WTC11 (cell line): ENCODE results near the gene AMMECR1. TPM values are rescaled to one million over a fixed set of nuclear protein-coding genes. Genes with fewer than 3 reads are reported as not detected.

Source experiments
- ATAC-seq: fragments of 200-7000 bp; cut with Tn5 transposase; 2 replicates; pipeline ENCODE4 v1.10.0; 2021; ENCODE audit warnings: mild to moderate bottlenecking, moderate library complexity
- CTCF ChIA-PET: fragments of 300-600 bp; sonication (Branson Sonifier 250); formaldehyde crosslinking; loops from one replicate; lab custom pipeline; 2021; ENCODE audit warnings: antibody characterized with exemption; lab: Charles Lee
- POLR2A ChIA-PET: fragments of 350-600 bp; sonication (Branson Sonifier 250); formaldehyde crosslinking; loops from one replicate; lab custom pipeline; 2021; ENCODE audit warnings: antibody characterized with exemption; lab: Charles Lee
- DNase-seq: peaks from one replicate; pipeline ENCODE4 v3.0.0; 2021; ENCODE audit warnings: low spot score
- H3K27ac Mint-ChIP-seq: 2 replicates; pipeline ENCODE4 v1.8.0; 2021; ENCODE audit warnings: mixed read lengths
- H3K27me3 Mint-ChIP-seq: 2 replicates; pipeline ENCODE4 v1.8.0; 2021; ENCODE audit warnings: low read depth, mild to moderate bottlenecking, moderate library complexity, mixed read lengths
- H3K36me3 Mint-ChIP-seq: 2 replicates; pipeline ENCODE4 v1.8.0; 2021; ENCODE audit warnings: mixed read lengths
- H3K4me1 Mint-ChIP-seq: 2 replicates; pipeline ENCODE4 v1.8.0; 2022; ENCODE audit warnings: mixed read lengths
- H3K4me3 Mint-ChIP-seq: 2 replicates; pipeline ENCODE4 v1.8.0; 2021; ENCODE audit warnings: mild to moderate bottlenecking, moderate library complexity, mixed read lengths
- H3K9me3 Mint-ChIP-seq: 2 replicates; pipeline ENCODE4 v1.8.0; 2021; ENCODE audit warnings: mixed read lengths
- CBFB ChIP-seq: sonication (generic); formaldehyde crosslinking; IDR thresholded peaks from 2 replicates; pipeline ENCODE4 v1.8.1; 2022; ENCODE audit warnings: mild to moderate bottlenecking, low read depth, missing genetic modification reagents
- ERG ChIP-seq: fragments of 250-450 bp; sonication (Bioruptor Pico); IDR thresholded peaks from 2 replicates; pipeline ENCODE4 v1.8.0; 2021; ENCODE audit warnings: mild to moderate bottlenecking
- ESRRA ChIP-seq: sonication (generic); formaldehyde crosslinking; IDR thresholded peaks from 2 replicates; pipeline ENCODE4 v1.8.1; 2022; ENCODE audit warnings: mild to moderate bottlenecking, missing genetic modification reagents, borderline replicate concordance
- FOXP1 ChIP-seq: sonication (generic); formaldehyde crosslinking; IDR thresholded peaks from 2 replicates; pipeline ENCODE4 v1.8.0; 2022; ENCODE audit warnings: missing genetic modification reagents, mild to moderate bottlenecking, moderate library complexity, borderline replicate concordance
- HMGA2 ChIP-seq: fragments of 250-450 bp; sonication (Bioruptor Pico); IDR thresholded peaks from 2 replicates; pipeline ENCODE4 v1.4.0; 2021; ENCODE audit warnings: mild to moderate bottlenecking, moderate library complexity
- JAZF1 ChIP-seq: fragments of 250-450 bp; sonication (Bioruptor Pico); IDR thresholded peaks from 2 replicates; pipeline ENCODE4 v1.9.0; 2021; ENCODE audit warnings: moderate library complexity, mild to moderate bottlenecking, inconsistent platforms
- JUN ChIP-seq: sonication (generic); formaldehyde crosslinking; IDR thresholded peaks from 2 replicates; pipeline ENCODE4 v1.8.0; 2023; ENCODE audit warnings: mild to moderate bottlenecking, missing genetic modification reagents
- NFE2L1 ChIP-seq: sonication (generic); formaldehyde crosslinking; IDR thresholded peaks from 2 replicates; pipeline ENCODE4 v1.8.1; 2023; ENCODE audit warnings: missing genetic modification reagents
- NR2C2 ChIP-seq: sonication (generic); formaldehyde crosslinking; IDR thresholded peaks from 2 replicates; pipeline ENCODE4 v1.8.0; 2022; ENCODE audit warnings: mild to moderate bottlenecking, missing genetic modification reagents
- NR3C1 ChIP-seq: sonication (generic); formaldehyde crosslinking; conservative IDR thresholded peaks from 2 replicates; pipeline ENCODE4 v1.8.1; 2023; ENCODE audit warnings: low read depth, mild to moderate bottlenecking, missing genetic modification reagents
- OVOL2 ChIP-seq: fragments of 250-450 bp; sonication (Bioruptor Pico); IDR thresholded peaks from 2 replicates; pipeline ENCODE4 v1.9.0; 2021; ENCODE audit warnings: mild to moderate bottlenecking, borderline replicate concordance
- TEAD4 ChIP-seq: sonication (generic); formaldehyde crosslinking; IDR thresholded peaks from 2 replicates; pipeline ENCODE4 v1.8.0; 2022; ENCODE audit warnings: mild to moderate bottlenecking, missing genetic modification reagents
- TP53 ChIP-seq: sonication (generic); formaldehyde crosslinking; IDR thresholded peaks from 2 replicates; pipeline ENCODE4 v1.8.1; 2023; ENCODE audit warnings: mild to moderate bottlenecking, missing genetic modification reagents
- USF1 ChIP-seq: sonication (generic); formaldehyde crosslinking; IDR thresholded peaks from 2 replicates; pipeline ENCODE4 v1.8.0; 2022; ENCODE audit warnings: mild to moderate bottlenecking, missing genetic modification reagents
- ZNF263 ChIP-seq: sonication (generic); formaldehyde crosslinking; IDR thresholded peaks from 2 replicates; pipeline ENCODE4 v1.8.1; 2022; ENCODE audit warnings: low read depth, mild to moderate bottlenecking, moderate library complexity, missing genetic modification reagents
- ZNF317 ChIP-seq: sonication (generic); formaldehyde crosslinking; IDR thresholded peaks from 2 replicates; pipeline ENCODE4 v1.8.1; 2023; ENCODE audit warnings: low read depth, mild to moderate bottlenecking, moderate library complexity, missing genetic modification reagents, borderline replicate concordance
- ZNF423 ChIP-seq: fragments of 250-450 bp; sonication (Bioruptor Pico); IDR thresholded peaks from 2 replicates; pipeline ENCODE4 v2.1.2; 2022; ENCODE audit warnings: mild to moderate bottlenecking, moderate library complexity
- total RNA-seq: library from RNA; stranded (reverse); gene quantifications from 3 replicates; pipeline ENCODE4 v1.2.3, GENCODE V29; 2021
- TF ChIP-seq, protein P1 (sequence below): sonication (generic); formaldehyde crosslinking; IDR thresholded peaks from 2 replicates; pipeline ENCODE4 v1.8.0; 2022; ENCODE audit warnings: missing genetic modification reagents
- TF ChIP-seq, protein P2 (sequence below): sonication (generic); formaldehyde crosslinking; IDR thresholded peaks from 2 replicates; pipeline ENCODE4 v1.8.0; 2022; ENCODE audit warnings: mild to moderate bottlenecking, missing genetic modification reagents
- TF ChIP-seq, protein P3 (sequence below): sonication (generic); formaldehyde crosslinking; IDR thresholded peaks from 2 replicates; pipeline ENCODE4 v1.8.1; 2023; ENCODE audit warnings: mild to moderate bottlenecking, missing genetic modification reagents
- TF ChIP-seq, protein P4 (sequence below): fragments of 250-450 bp; sonication (Bioruptor Pico); IDR thresholded peaks from 2 replicates; pipeline ENCODE4 v1.9.0; 2021; ENCODE audit warnings: moderate library complexity, mild to moderate bottlenecking, inconsistent platforms, borderline replicate concordance
- TF ChIP-seq, protein P5 (sequence below): sonication (generic); formaldehyde crosslinking; IDR thresholded peaks from 2 replicates; pipeline ENCODE4 v1.8.0; 2023; ENCODE audit warnings: missing genetic modification reagents

Gene AMMECR1
- total RNA-seq, 1 experiment from 2014 or later, result 18.1 TPM

DNA sequence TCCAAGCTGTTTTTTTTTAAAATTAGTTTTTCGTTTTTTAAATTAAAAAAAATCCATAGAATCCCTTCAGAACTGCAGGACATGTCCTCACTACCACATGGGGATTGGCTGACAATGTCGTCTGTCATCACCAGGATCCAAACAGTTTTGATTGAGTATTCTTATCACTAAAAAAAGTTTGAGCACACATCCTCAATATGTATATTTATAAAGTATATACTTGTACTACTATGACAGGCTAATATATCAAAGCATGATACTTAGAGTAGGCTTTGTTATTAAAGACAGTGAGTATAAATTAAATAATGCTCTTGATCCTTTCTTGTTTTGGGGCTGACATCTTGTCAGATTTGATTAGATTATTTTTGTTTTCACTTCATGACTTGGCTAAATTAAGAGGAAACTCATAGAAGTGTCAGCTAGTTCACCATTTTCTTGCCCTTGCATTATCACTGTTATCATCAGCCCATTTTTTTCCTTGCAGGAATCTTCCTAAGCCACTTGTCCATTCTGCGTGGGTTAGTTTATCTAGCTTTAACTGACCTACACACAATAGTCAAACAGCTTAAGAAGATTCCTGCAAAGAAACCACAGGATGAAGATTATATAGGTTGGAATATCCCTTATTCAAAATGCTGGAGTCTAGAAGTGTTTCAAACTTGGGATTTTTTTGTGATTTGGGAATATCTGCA lies 92.8 kb downstream of the AMMECR1 start (continued):
- TF ChIP-seq HMGA2 (no peak), CBFB (CRISPR knock-in tag) (no peak), NR3C1 (CRISPR knock-in tag) (no peak), TEAD4 (CRISPR knock-in tag) (no peak), ERG (no peak)
- TF ChIP-seq, protein P1, sequence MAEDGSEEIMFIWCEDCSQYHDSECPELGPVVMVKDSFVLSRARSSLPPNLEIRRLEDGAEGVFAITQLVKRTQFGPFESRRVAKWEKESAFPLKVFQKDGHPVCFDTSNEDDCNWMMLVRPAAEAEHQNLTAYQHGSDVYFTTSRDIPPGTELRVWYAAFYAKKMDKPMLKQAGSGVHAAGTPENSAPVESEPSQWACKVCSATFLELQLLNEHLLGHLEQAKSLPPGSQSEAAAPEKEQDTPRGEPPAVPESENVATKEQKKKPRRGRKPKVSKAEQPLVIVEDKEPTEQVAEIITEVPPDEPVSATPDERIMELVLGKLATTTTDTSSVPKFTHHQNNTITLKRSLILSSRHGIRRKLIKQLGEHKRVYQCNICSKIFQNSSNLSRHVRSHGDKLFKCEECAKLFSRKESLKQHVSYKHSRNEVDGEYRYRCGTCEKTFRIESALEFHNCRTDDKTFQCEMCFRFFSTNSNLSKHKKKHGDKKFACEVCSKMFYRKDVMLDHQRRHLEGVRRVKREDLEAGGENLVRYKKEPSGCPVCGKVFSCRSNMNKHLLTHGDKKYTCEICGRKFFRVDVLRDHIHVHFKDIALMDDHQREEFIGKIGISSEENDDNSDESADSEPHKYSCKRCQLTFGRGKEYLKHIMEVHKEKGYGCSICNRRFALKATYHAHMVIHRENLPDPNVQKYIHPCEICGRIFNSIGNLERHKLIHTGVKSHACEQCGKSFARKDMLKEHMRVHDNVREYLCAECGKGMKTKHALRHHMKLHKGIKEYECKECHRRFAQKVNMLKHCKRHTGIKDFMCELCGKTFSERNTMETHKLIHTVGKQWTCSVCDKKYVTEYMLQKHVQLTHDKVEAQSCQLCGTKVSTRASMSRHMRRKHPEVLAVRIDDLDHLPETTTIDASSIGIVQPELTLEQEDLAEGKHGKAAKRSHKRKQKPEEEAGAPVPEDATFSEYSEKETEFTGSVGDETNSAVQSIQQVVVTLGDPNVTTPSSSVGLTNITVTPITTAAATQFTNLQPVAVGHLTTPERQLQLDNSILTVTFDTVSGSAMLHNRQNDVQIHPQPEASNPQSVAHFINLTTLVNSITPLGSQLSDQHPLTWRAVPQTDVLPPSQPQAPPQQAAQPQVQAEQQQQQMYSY (CRISPR knock-in tag), result no peak
- TF ChIP-seq, protein P2, sequence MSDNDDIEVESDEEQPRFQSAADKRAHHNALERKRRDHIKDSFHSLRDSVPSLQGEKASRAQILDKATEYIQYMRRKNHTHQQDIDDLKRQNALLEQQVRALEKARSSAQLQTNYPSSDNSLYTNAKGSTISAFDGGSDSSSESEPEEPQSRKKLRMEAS (CRISPR knock-in tag), result no peak

GRCh38 chrX:110222497-110223257 lies 95.2 kb downstream of the AMMECR1 start:
- ChIA-PET POLR2A (no interaction called here), CTCF (no interaction called here)
- no peak for DNase-seq
- ATAC-seq, result no peak
- Mint-ChIP-seq H3K4me3 (no peak overlapping the region), H3K4me1 (peaks cover 6% of the 10 kb centered on the region; the same call in 1 of the 2 replicates), H3K27me3 (no peaks in the 10 kb centered on the region), H3K9me3 (no peaks in the 10 kb centered on the region), H3K27ac (no peak overlapping the region), H3K36me3 (no peaks in the 10 kb centered on the region)
- TF ChIP-seq, protein P3, sequence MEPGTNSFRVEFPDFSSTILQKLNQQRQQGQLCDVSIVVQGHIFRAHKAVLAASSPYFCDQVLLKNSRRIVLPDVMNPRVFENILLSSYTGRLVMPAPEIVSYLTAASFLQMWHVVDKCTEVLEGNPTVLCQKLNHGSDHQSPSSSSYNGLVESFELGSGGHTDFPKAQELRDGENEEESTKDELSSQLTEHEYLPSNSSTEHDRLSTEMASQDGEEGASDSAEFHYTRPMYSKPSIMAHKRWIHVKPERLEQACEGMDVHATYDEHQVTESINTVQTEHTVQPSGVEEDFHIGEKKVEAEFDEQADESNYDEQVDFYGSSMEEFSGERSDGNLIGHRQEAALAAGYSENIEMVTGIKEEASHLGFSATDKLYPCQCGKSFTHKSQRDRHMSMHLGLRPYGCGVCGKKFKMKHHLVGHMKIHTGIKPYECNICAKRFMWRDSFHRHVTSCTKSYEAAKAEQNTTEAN, result no peak
- TF ChIP-seq, protein P4, sequence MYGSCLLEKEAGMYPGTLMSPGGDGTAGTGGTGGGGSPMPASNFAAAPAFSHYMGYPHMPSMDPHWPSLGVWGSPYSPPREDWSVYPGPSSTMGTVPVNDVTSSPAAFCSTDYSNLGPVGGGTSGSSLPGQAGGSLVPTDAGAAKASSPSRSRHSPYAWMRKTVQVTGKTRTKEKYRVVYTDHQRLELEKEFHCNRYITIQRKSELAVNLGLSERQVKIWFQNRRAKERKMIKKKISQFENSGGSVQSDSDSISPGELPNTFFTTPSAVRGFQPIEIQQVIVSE (CRISPR knock-in tag), result no peak

DNA sequence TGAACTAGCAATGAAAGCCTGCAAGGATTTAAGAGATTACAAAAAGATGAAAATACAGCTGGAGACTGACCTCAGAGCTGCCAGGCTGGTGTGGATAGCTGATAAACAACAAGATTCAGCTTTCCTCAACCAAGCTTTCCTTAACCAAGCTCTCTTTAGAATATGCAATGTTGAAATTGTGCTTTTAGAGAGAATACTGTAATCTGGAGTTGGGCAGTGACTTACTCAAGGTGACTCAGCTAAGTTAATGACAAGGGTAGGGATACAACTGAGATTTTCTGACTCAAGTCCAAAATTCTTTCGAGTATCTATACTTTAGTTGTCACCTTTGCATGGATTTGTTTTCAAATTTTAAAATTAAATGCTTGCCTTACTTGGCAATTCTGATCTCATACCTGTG lies 98.0 kb downstream of the AMMECR1 start:
- Mint-ChIP-seq H3K9me3 (no peaks in the 10 kb centered on the region), H3K4me1 (no peaks in the 10 kb centered on the region; the same call in 1 of the 2 replicates), H3K27me3 (no peaks in the 10 kb centered on the region), H3K4me3 (no peak overlapping the region), H3K27ac (no peak overlapping the region), H3K36me3 (no peaks in the 10 kb centered on the region)
- CTCF ChIA-PET, result interaction anchor here (1.1 kb wide), 1 partner anchor 52 kb away, joined by 3 read pairs; no protein-coding TSS in a partner anchor
- no peak for DNase-seq
- ATAC-seq, result no peak
- POLR2A ChIA-PET, result no interaction called here
- TF ChIP-seq TP53 (CRISPR knock-in tag) (no peak), FOXP1 (CRISPR knock-in tag) (no peak), NR2C2 (no peak), USF1 (CRISPR knock-in tag) (no peak), TEAD4 (CRISPR knock-in tag) (no peak), ZNF263 (CRISPR knock-in tag) (no peak), ZNF423 (CRISPR knock-in tag) (no peak), JUN (no peak), NFE2L1 (no peak), ESRRA (no peak), OVOL2 (CRISPR knock-in tag) (no peak), ZNF317 (no peak), JAZF1 (no peak)
- TF ChIP-seq, protein P5, sequence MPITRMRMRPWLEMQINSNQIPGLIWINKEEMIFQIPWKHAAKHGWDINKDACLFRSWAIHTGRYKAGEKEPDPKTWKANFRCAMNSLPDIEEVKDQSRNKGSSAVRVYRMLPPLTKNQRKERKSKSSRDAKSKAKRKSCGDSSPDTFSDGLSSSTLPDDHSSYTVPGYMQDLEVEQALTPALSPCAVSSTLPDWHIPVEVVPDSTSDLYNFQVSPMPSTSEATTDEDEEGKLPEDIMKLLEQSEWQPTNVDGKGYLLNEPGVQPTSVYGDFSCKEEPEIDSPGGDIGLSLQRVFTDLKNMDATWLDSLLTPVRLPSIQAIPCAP (CRISPR knock-in tag), result no peak
